Measurements from ENCODE around the gene NGFR. TPM values are rescaled to one million over a fixed set of nuclear protein-coding genes. Genes with fewer than 3 reads are reported as not detected.

NGFR gene, protein sequence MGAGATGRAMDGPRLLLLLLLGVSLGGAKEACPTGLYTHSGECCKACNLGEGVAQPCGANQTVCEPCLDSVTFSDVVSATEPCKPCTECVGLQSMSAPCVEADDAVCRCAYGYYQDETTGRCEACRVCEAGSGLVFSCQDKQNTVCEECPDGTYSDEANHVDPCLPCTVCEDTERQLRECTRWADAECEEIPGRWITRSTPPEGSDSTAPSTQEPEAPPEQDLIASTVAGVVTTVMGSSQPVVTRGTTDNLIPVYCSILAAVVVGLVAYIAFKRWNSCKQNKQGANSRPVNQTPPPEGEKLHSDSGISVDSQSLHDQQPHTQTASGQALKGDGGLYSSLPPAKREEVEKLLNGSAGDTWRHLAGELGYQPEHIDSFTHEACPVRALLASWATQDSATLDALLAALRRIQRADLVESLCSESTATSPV
- polyA plus RNA-seq: 5.3 and 8.0 TPM in 2 replicates

DNA sequence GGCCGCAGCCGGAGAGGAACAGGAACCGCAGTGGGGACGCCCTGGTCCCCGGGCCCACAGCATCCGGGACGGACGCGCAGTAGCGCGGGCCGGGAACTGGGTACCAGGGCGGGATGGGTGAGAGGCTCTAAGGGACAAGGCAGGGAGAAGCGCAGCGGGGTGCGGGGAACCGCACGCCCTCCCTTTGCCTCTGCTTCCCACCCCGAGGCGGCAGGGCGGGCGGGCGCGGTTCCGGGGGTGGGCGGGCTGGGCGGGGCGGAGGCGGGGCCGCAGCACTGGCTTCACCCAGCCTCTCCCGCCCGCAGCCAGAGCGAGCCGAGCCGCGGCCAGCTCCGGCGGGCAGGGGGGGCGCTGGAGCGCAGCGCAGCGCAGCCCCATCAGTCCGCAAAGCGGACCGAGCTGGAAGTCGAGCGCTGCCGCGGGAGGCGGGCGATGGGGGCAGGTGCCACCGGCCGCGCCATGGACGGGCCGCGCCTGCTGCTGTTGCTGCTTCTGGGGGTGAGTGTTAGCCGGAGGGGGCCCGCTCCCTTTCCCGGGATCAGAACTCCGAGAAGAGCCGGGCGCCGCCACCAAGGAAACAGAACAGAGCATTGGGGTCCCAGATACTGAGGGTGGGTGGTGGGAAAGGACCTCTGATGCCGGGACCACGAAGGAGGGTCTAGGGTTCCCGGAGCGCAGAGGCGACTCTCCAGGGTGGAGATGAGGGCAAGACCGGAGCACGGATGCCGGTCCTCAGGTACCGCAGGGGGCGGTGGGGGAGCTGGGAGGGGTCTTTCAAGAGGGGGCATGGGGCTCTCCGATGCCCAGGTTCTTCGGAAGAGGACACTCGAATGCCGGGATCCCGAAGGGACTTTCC, at the start of gene NGFR:
Gene NGFR, plus strand, starts transcription at position 308 of the 856 bp plus-strand sequence. Its CDS starts 125 bp downstream, at position 433.

Other genes with a start within 250 kb of the NGFR start
- 15.8 and 30.9 TPM in 2 replicates for gene ZNF652, start 133.0 kb upstream of the NGFR start, polyA plus RNA-seq
- gene PHB1, start 80.4 kb upstream of the NGFR start, polyA plus RNA-seq: 30.5 and 69.4 TPM in 2 replicates
- 0.54 TPM in 1 of 2 replicates, not detected in the other for gene NXPH3, start 80.6 kb downstream of the NGFR start, polyA plus RNA-seq
- gene SPOP, start 182.8 kb downstream of the NGFR start, polyA plus RNA-seq: 37.4 and 46.7 TPM in 2 replicates
- 99.9 and 116 TPM in 2 replicates for gene SLC35B1, start 212.7 kb downstream of the NGFR start, polyA plus RNA-seq